Activated effector memory CD4-positive, alpha-beta T cell treated with anti-CD3 and anti-CD28 coated beads, Interleukin-2, amount 50 U/mL, for 16 hours (primary cell): ENCODE measurements around the gene RYR3.

Experiments
- DNase-seq: peaks from one replicate; pipeline ENCODE4 v3.0.0-alpha.2; 2020

RYR3 gene

DNA sequence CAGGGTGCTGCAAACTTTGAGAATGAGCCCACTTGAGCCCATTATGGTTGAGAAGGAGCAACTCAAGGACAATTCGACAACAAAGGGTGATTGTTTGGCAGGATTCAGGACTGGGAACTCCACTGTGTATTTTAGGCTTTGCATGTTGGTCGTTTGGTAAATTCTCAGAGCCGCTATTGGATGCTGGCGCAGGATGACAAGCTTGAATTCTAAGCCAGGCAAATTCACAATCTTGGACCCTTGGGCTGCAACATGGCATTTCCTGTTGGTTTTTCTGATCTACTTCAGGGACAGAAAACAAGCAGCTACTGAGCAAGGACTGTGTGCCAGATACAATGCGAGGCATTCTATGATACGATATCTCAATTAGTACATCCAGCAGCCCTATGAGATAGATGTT lies 82.8 kb downstream of the RYR3 start:
- no peak for DNase-seq

DNA sequence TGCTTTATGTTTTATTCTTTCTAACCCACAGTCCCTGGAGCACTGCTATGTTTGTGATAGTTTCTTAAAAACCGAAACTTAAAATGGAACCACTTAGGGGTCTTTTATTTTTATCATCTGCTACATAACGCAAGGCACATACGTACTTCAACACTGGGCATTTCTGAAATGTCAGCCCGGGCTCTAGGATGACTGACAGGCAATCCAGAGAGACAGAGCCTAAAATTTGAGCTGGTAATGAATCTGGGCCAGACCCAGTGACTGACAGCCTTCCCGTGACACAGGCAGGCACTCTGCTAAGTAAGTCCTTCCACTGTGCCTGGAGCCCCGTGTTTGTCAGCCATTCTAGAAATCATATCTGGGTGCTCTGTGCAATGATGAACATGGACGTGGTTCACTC lies 84.6 kb downstream of the RYR3 start:
- DNase-seq = no peak

DNA sequence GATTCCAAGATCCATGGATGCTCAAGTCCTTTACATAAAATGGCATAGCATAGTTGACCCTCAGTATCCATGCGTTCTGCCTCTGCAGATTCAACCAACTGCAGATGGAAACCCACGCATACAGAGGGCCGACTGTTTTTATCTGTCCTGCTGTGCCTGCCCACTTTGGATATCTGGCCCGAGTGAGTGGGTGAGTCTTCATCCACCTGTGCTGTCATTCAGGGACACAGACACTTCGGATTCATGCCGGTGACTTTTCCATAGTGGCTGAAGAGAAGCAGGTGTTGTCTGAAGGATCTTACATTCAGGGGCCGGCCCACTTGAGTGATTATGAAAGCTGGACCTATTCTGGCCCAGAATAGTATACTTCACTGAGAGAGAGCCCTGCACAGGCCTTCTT lies 85.1 kb downstream of the RYR3 start:
- DNase-seq = no peak

DNA sequence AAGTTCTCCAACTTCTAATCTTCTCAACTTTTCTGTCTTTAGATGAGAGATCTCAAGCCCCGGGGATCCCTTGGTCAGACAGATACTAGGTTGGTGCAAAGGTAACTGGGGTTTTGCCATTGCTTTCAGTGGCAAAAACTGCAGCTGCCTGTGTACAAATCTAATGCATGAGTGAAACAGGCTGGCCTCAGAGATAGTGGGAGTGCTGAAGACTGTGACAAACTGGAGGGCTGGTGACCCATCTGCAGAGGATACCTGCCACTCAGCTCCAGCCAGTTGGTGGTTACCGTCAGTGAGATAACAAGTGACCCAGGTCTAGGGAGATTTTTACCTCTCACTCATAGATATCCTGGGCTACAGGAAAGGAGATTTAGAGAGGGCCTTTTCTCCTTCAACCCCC lies 85.7 kb downstream of the RYR3 start:
- no peak for DNase-seq

DNA sequence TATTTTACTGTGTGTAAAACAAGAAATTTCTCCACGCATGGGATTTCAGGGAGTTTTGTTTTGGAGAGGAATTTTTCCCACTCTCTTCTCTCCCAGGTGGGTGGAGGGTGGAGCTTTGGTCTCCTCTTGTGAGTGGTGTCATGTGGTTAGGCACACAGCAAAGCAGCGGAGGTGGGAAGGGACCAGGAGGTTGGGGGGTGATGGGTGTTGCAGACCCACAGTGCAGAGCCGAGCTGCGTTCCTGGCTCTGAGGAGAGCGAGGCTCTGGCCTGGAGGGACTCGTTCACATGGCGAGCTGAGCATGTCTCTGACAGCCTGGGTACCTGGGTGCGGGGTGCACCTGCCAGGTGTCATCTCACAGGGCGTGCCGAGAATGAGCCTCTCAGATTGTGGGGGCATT lies 87.8 kb downstream of the RYR3 start:
- no peak for DNase-seq

DNA sequence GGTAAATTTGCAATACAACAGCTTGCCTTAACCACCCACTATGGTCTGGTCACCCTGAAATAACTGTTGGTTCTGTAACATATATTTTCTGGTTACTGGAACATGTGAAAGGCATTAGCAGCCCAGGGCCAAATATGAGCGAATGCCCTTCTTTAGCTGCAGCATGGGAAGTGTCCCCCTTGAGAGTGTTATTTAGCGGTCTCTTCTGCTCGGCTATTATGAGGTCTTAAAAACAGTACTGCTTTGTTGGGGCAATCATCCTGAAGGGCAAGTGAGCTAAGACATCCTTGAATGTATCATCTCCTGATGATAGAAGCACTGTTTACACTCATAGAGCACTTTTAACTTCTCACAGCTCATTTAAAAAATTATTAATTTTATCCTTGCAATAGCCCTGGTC lies 90.2 kb downstream of the RYR3 start:
- DNase-seq = no peak

DNA sequence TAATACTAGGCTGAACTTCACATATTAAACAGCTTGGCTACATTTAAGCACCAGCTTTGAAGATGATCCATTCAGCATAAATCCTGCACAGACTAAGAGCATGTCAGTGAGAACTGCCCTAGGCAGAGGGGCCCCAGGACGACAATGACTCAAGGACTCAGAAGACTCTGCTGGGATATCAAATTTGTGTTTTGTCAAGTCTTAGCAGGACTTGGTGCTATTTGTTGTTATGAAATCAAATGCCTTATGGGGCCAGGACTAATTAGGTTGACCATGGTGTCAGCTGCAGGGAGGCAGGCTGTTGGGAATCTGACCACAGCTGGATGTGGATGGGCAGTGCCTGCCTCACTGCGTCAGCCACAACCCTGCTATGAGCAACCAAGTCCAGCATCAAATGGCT lies 91.8 kb downstream of the RYR3 start:
- no peak for DNase-seq

DNA sequence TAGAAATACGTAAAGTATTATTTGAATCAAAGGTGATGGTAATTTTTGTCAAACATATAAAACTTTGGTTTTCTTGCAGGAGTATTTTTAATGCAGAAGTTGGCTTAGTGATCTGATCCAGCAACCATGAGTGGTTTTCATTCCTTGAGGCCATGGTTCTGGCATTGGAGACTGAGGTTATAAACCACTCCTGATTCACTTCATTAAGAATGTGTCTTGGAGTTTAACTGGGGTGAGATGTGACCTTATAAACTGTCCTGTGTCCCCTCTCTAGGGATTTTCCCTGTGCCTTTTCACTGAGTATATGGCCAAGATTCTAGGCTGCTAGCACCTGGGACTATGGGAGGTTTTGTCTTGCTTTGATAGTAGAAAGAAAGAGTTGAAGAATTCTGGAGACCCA lies 94.3 kb downstream of the RYR3 start:
- DNase-seq = no peak

DNA sequence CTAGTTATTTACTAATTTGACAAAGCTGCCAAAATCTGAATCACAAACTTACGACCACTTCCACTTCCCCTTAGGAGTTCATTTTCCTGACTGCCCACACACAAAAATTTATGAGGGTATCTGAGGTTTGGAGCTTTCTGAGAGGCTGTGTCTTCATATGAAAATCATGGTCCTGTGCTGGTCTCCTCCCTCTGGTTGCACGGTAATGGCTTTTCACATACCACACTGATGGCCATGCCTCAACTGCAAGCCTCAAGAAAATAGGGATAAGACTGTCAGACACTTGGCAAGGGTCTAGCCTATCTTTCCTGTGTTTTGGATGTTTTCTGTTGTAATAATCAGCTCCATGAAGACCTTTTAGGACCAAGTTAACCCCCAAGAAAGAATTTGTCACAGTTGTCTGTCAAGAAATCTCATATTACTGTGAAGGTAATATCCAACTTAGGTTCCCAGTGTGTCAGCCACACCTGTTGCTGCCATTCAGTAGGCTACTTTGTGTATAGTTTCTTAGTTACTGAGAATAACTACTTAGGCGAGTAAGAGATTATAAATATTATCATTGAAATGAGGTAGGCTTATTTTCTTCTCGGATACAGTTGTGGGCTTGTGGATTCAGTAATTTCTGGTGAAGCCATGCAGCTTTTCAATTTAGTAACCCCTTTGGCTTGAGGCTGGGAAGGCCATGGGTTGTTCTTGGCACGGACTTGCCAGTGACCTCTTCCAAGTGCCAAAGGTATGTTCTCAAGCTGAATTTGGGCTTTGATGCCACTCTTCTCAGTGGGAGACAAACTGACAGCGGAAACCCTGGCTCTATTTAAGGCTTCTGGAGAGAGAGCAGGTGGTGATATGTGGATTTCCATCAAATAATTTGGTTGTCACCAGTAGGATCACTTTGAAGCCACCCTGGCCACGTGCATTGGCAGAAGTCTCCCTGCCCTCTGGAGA lies 101.1 kb downstream of the RYR3 start:
- DNase-seq = no peak

DNA sequence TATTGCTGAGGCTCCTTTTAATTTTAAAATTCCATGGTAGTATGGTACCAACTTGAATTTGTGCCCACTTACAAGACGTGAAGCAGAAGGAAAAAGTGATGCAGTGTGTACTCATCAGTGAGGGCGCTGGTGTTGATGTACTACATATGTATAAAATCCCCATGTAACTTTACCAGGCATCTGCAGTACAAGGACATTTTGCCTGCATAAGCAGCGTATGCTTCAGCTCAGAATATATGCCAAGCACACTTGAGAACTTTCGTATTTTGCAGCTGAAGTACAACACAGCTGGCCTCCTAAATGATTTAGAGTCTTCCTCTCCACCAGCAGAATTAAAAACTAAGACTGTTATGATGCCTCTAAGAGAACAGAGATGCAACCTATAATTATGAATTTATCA lies 108.9 kb downstream of the RYR3 start:
- no peak for DNase-seq

DNA sequence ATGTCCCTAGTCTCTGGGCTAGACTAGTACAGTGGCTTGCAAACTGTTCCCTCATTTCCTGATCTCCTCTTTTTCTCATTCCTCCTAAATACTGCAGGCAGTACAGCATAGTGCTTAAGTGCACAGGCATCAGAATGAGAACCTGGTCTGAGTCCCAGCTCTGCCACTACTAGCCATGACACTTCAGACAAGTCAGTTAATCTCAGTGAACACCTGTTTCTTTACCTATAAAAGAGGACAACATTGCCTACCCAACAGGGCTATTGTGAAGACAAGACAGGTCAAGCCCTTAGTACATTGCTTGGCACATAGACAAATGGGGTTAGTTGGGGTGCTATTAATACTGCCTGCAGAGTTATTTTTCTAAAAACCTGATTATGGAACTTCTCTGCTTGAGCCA lies 113.3 kb downstream of the RYR3 start:
- no peak for DNase-seq

DNA sequence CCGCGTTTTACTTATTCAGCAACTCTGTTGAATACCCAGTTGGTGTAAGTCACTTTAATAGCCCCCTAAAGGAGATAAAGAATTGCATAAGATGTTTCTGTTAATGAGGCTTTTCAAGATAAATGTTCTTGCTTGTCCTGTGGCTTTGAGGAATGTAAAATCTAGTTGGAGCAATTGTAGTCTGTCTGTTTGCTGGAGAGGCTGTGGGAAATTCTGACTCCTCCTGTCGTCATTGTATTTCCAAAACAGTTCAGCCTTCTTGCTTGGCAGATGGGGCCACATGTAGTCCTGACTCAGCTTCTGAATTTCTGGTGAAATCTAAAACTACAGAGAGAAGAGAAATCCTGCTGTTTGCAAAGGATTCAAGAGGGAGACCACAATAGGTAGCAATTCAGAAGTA lies 114.4 kb downstream of the RYR3 start:
- DNase-seq = no peak

DNA sequence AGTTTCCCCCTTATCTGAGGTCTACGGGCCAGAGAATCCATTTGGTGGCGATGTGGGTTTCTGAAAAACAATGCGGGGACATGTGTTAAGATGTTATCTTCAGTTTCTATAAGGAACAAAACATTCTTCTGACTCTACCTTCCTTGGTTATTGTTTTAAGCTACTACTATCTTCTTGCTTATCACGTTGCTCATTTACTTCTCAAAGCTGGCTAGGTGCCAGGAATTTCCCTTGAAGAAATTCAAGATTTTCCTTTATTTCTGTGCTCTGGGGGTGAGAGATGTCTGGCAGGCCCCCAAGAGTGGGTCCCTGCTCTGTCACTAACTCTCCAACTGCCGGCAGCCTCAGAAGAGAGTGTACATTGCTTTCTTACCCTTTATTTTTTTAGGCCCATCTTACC lies 119.8 kb downstream of the RYR3 start:
- no peak for DNase-seq

DNA sequence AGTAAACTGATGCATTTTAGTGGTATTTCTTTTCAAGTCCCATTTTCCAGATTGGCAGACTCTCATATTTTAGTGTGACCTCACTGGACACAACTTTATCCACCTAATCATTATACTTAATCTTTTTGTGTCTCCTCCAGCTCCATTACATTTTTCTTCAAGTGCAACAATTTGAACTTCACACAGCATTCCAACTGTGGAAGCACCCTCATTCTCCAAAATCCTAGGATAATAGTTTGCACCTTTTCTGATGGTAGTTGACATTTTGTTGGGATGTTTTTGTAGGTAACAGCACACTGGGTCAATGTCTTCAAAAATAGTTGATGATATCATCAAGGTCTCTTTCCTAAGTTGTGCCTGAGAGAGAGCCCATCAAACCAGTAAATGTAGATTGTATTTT lies 123.1 kb downstream of the RYR3 start:
- no peak for DNase-seq

DNA sequence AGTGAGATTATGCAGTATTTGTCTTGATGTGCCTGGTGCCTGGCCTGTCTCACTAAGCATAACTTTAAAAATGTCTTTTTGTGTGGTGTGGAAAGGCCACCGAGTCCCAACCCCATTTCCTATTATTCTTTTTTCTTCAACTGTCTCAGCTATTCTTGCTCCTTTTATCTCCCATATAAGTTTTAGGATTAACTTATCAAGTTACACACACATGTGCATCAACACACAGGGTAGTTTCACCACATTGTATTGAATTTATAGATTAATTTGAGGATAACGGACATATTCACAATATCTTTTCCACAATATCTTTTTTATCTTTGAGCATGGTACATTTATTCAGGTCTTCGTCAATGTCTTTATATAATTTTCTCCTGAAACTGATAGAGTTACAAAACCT lies 127.6 kb downstream of the RYR3 start:
- DNase-seq = no peak

DNA sequence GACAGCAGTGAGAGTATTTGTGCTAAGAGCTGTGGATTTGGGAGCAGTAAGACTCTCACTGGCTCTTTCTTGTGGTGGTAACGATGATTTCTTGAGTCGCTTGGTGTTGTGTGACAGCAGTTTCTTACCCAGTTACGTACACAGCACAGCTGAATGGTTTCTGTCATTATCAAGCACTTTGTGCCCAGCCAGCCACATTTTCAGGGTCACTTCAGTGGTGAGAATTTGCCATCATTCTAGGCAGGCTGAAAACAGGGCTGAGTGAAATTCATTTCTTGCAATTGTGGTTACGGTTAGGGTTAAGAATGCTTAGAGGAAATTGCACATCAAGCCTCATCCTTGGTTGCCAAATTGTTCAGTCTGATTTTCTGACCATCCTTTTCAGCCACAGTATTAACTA lies 130.1 kb downstream of the RYR3 start:
- DNase-seq = no peak

DNA sequence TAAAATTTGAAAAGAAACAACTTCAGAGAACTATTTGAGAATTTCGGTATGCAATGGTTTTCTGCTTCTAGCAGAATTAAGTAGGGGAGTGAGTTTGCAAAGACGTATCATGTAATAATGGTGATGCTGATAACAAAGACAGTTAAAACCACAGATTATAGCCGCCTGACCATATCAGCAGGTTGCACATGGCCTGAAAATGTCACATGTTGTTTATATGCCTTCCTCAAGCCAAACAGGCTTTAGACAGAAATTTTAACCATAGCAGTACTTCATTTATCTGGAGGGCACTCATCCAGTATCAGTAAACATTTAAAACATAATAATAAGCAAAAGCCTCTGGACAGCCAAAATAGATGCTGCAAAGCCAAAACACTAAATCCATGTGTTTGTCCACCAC lies 131.7 kb downstream of the RYR3 start:
- no peak for DNase-seq

DNA sequence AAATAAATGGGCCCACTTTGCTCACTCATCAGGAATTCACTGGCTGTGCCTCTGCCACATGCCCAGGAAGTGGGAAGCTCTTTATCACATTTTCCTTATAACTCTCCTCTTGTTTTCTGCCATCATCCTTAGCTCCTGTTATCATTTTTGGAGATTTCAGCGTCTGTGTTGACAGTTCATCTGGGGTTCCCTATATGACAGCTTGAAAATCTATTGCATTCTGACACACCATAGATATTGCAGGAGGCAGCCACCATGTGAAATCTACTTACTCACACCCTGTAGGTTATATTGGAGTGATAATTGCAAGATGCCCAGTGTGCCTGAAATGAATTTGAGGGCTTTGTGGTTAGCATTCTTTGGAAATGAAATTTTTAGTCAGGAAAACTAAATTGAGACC lies 132.9 kb downstream of the RYR3 start:
- DNase-seq = no peak

DNA sequence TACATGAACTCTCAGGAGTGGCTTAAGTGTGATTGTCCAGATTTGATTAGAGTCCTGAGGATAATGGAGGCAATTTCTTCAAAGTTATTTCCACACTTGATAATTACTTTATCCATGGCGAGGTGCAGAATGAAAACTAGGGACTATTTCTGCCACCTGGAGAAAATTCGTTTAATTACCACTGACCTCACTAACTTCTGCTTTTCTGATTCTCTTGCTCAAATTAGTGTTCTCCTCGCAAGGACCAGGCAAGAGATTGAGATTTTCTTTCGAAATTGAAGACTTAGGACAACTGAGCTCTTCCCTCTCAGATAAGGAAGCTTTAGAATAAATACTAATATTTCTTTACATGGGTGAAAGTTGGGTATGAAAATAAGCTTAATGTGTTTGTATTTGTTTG lies 135.2 kb downstream of the RYR3 start:
- no peak for DNase-seq

DNA sequence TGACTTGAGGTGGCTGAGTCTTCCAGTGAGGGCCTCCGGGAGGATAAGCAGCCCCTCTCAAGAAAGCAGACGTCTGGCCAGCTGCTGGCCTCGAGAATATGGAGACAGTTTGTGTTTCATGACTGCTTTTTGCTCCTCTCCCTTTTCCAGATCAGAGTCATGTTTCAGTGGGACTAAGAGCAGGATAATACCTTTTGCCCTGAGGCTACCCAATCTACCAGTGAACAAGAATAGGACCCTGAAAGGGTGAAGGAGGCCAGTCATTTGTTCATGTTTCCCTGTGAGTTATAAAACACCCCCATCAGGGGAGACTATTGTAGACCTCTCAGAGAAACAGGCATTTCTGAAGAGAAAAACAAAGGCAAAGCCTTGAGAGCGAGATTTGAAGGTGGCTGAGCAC lies 137.4 kb downstream of the RYR3 start:
- no peak for DNase-seq

DNA sequence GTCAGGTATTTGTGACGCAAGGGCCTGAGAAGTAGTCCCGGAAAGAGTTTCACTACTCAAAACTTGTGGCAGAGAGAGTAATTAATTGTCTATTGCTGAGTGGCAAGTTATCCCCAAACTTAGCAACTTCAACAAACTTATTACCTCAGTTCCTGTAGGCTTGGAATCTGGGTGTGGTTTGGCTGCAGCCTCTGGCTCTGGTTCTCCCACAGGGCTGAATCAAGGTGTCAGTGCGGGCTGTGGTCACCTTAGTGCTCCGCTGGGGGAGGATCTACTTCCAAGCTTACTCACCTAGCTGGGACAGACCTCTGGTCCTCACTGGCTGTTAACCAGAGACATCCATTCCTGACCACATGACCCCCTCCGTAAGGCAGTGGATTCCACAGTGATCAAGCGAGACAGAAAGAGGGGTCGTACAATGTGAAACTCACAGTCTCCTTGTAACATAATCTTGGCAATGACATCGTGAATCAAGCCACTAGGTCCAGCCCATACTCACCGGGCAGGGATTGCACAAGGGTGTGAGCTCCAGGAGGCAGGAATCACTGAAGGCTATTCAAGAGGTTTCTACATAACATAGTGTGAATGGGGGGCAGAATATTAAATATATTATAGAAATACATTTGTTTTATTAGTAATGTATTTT lies 138.3 kb downstream of the RYR3 start:
- DNase-seq = no peak

DNA sequence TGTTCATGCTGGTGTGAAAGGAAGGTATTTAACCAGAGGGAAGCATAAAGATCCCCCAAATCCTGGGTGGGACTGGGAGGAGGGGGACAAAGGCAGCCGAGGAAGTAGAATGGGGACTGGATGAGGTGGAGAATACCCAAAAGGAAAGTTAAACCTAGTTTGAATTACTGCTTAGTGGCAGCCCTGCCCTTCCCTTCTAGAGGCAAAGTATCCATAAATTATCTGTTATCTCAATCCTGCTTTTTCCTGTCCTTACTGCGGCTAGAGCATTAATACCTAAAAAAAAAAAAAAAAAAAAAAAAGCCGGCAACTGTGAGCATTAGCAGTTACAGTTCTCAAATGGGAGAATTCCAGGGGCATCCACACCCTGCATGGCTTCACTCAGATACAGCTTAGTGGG lies 139.0 kb downstream of the RYR3 start:
- no peak for DNase-seq

DNA sequence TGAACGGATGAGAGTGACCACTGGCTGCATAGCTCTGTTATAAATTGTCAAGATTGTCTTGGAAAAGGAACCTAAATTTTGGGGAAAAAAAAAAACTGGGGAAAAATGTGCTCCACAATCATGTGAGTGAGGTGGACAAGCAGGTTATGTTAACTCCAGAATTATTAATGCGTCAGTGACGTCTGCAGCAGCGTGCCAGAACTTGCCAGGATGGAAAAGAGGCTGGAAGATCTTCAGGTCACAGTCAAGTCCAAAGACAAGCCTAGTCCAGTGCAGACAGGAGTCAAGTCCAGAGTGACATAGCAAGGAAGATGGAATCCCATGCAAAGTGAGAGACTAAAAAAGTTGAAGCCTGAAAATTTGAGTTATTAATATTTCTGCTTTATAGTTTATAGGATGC lies 140.6 kb downstream of the RYR3 start:
- DNase-seq = no peak

DNA sequence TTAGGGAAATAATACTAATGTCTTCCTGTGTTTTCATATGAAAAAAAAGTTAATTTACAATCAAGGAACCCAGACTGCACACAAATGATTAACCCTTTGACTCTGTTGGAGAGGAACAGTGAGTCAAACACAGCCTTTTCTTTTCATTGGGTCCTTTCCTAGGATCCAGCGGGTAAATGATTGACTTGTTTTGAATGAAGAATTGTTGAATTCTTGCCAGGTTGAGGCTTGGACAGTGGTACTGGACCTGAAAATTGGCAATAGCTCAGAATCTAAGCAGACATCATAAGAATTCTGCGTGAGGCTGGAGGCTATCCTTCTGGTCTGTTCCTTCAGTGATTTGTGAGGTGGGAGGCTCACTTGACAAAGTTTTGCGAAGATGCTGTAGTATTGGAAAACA lies 143.0 kb downstream of the RYR3 start:
- no peak for DNase-seq

DNA sequence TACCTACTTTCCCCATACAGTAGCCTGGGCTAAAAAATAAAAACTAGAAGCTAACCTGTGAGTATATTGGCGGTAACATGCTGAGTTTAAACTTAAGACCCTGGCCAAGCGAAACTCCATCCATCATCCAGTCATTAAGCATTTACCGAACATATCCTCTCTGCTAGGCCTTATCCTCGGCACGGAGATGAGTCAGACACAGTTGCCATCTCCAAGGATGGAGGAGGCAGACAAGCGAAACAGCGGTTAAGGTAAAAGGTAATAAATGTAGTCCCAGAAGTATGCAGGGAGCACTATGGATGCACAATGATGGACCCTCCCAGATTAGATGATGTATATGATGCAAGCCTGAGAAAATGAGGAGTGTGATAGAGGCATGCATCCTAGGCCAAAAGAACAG lies 143.6 kb downstream of the RYR3 start:
- DNase-seq = no peak
